Measurements from ENCODE around the gene OAT.

The OAT gene

DNA sequence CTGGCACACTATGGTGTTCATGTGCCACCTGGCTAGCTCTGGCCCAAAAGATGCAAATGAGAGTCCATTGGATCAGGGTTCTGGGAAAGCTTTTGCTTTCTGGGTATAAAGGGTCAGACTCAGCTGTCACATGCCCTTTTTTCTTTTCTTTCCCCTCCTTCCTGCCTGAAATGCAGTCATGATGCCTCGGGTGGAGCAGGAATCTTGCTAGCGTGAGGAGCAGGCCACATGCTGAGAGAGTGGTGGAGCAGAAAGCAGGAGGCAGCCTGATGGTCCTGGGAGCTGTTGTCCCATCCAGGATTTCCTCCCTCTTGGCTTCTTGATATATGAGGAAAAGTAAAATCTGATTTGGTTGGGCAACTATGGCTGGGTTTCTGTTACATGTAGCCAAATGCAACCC lies 40.2 kb upstream of the OAT start:
- H4K20me1 ChIP-seq (ENCODE audit: insufficient read depth, low read length, poor library complexity, severe bottlenecking) = no peaks in the 10 kb centered on the region
- H3K79me2 ChIP-seq (ENCODE audit: insufficient read depth, low read length) = peaks cover 6% of the 10 kb centered on the region; the same call in 1 of the 2 replicates
- H3K4me3 ChIP-seq (ENCODE audit: low read length, poor library complexity, severe bottlenecking) = no peak overlapping the region
- no peak overlapping the region for H3K9ac ChIP-seq (ENCODE audit: low read depth, low read length, poor library complexity, severe bottlenecking)
- H2AFZ ChIP-seq (ENCODE audit: low read length) = no peak overlapping the region
- peaks cover 6% of the 10 kb centered on the region for H3K4me1 ChIP-seq (ENCODE audit: insufficient read depth, low read length, poor library complexity, severe bottlenecking)
- H3K9me2 ChIP-seq (replicated peaks; ENCODE audit: low read depth, low read length) = no peaks in the 10 kb centered on the region
- TF ChIP-seq EZH2phosphoT487 (IDR thresholded peaks at IDR 0.05; ENCODE audit: borderline replicate concordance) (no peak), CTCF (conservative IDR thresholded peaks at IDR 0.05; ENCODE audit: low read length) (no peak)
- no peaks in the 10 kb centered on the region for H3K27me3 ChIP-seq (ENCODE audit: insufficient read depth, low read length, poor library complexity, severe bottlenecking)
- H3F3A ChIP-seq (ENCODE audit: low read depth) = no peaks in the 10 kb centered on the region
- no peak overlapping the region for H3K4me2 ChIP-seq (ENCODE audit: low read depth, low read length, poor library complexity, severe bottlenecking)
- no peaks in the 10 kb centered on the region for H3K36me3 ChIP-seq (ENCODE audit: insufficient read depth, low read length)
- H3K9me3 ChIP-seq (ENCODE audit: insufficient read depth, low read depth, low read length) = no peaks in the 10 kb centered on the region

DNA sequence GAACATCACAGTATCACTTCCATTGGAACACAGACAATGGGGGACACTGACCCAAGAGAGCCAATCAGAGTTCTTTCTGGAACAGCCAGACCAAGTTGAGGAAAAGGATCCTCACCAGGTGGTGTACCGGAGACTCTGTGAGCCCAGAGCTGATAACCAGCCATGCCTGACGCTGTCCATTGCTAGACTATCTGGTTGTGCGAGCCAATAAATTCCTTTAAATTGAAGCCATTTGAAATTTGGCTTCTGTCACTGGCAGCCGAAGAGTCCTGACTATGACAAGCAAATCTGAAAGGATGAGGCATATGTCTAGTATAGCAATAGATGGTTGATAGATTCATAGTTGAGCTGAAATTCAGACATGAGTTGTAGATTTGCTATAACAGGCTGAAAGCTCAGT lies 39.8 kb upstream of the OAT start:
- Histone ChIP-seq H3K36me3 (ENCODE audit: insufficient read depth, low read length) (no peaks in the 10 kb centered on the region), H2AFZ (ENCODE audit: low read length) (no peak overlapping the region), H3K9me2 (replicated peaks; ENCODE audit: low read depth, low read length) (no peaks in the 10 kb centered on the region), H4K20me1 (ENCODE audit: insufficient read depth, low read length, poor library complexity, severe bottlenecking) (no peaks in the 10 kb centered on the region), H3K4me1 (ENCODE audit: insufficient read depth, low read length, poor library complexity, severe bottlenecking) (peaks cover 6% of the 10 kb centered on the region), H3K79me2 (ENCODE audit: insufficient read depth, low read length) (peaks cover 6% of the 10 kb centered on the region; the same call in 1 of the 2 replicates), H3F3A (ENCODE audit: low read depth) (no peaks in the 10 kb centered on the region), H3K4me2 (ENCODE audit: low read depth, low read length, poor library complexity, severe bottlenecking) (no peak overlapping the region), H3K4me3 (ENCODE audit: low read length, poor library complexity, severe bottlenecking) (no peak overlapping the region), H3K9me3 (ENCODE audit: insufficient read depth, low read depth, low read length) (no peaks in the 10 kb centered on the region), H3K27me3 (ENCODE audit: insufficient read depth, low read length, poor library complexity, severe bottlenecking) (no peaks in the 10 kb centered on the region), H3K9ac (ENCODE audit: low read depth, low read length, poor library complexity, severe bottlenecking) (no peak overlapping the region)
- TF ChIP-seq EZH2phosphoT487 (IDR thresholded peaks at IDR 0.05; ENCODE audit: borderline replicate concordance) = no peak
- no peak for TF ChIP-seq CTCF (conservative IDR thresholded peaks at IDR 0.05; ENCODE audit: low read length)

DNA sequence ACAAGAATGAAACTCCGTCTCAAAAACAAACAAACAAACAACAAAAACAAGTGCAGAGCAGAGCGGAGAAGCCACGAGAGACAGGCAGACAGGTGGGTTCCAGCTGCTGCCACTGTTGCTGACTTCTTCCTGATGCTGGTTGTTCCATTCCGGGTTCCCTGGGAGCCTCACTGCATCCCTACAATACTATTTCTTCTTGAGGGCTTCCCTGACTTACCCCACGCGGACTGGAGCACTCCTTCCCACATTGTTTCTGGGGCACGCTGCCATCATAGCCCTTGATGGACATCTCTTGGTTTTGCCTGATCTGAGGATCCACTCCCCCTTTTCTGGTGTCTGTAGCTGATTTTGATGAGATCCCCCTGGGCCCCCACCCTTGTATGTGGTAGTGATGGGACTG lies 36.7 kb upstream of the OAT start:
- no peak overlapping the region for H2AFZ ChIP-seq (ENCODE audit: low read length)
- no peak overlapping the region for H3K4me3 ChIP-seq (ENCODE audit: low read length, poor library complexity, severe bottlenecking)
- H3K4me2 ChIP-seq (ENCODE audit: low read depth, low read length, poor library complexity, severe bottlenecking) = no peak overlapping the region
- H3K27me3 ChIP-seq (ENCODE audit: insufficient read depth, low read length, poor library complexity, severe bottlenecking) = no peaks in the 10 kb centered on the region
- H4K20me1 ChIP-seq (ENCODE audit: insufficient read depth, low read length, poor library complexity, severe bottlenecking) = no peaks in the 10 kb centered on the region
- no peak overlapping the region for H3K9ac ChIP-seq (ENCODE audit: low read depth, low read length, poor library complexity, severe bottlenecking)
- TF ChIP-seq CTCF (conservative IDR thresholded peaks at IDR 0.05; ENCODE audit: low read length) (no peak), EZH2phosphoT487 (IDR thresholded peaks at IDR 0.05; ENCODE audit: borderline replicate concordance) (no peak)
- no peaks in the 10 kb centered on the region for H3K79me2 ChIP-seq (ENCODE audit: insufficient read depth, low read length)
- H3K36me3 ChIP-seq (ENCODE audit: insufficient read depth, low read length) = no peaks in the 10 kb centered on the region
- H3K4me1 ChIP-seq (ENCODE audit: insufficient read depth, low read length, poor library complexity, severe bottlenecking) = no peaks in the 10 kb centered on the region
- H3F3A ChIP-seq (ENCODE audit: low read depth) = no peaks in the 10 kb centered on the region
- no peaks in the 10 kb centered on the region for H3K9me3 ChIP-seq (ENCODE audit: insufficient read depth, low read depth, low read length)
- no peaks in the 10 kb centered on the region for H3K9me2 ChIP-seq (replicated peaks; ENCODE audit: low read depth, low read length)

Data from Loucy (cell line).